Left ventricle myocardium inferior (tissue), 1 donor: Measurements from ENCODE around the gene GBP1. TPM values are rescaled to one million over a fixed set of nuclear protein-coding genes. Genes with fewer than 3 reads are reported as not detected.

Experiments used
- DNase-seq: peaks from one replicate; pipeline ENCODE4 v3.0.0-alpha.2; 2020
- H3K27ac ChIP-seq: fragments of 200-600 bp; replicated peaks from 2 replicates; pipeline ENCODE4 v1.8.0; 2021
- H3K27me3 ChIP-seq: fragments of 200-600 bp; 2 replicates; pipeline ENCODE4 v1.8.0; 2021; ENCODE audit warnings: low read depth
- H3K36me3 ChIP-seq: fragments of 200-600 bp; 2 replicates; pipeline ENCODE4 v1.8.0; 2021
- H3K4me1 ChIP-seq: fragments of 200-600 bp; 2 replicates; pipeline ENCODE4 v1.8.0; 2021
- H3K4me3 ChIP-seq: fragments of 200-600 bp; 2 replicates; pipeline ENCODE4 v1.8.0; 2021; ENCODE audit warnings: mild to moderate bottlenecking, moderate library complexity
- H3K9me3 ChIP-seq: fragments of 200-600 bp; replicated peaks from 2 replicates; pipeline ENCODE4 v1.8.0; 2021
- intact Hi-C: fragments of 100-400 bp; cut with micrococcal nuclease; formaldehyde crosslinking; loops from one replicate; pipeline ENCODE4 v1.11.0; 2022
- total RNA-seq: library from RNA; stranded (reverse); fragmentation: NEBNext Ultra II Directional; extraction: Animal tissue kit (Norgen Biotek cat#: 25700); gene quantifications from one replicate; pipeline ENCODE4 v1.2.1, GENCODE V29; 2021
- TF ChIP-seq, protein P1 (sequence below): fragments of 200-600 bp; IDR thresholded peaks from 2 replicates; pipeline ENCODE4 v1.8.0; 2021; ENCODE audit warnings: antibody characterized with exemption, mild to moderate bottlenecking, borderline replicate concordance
- donor health status: DM: no; HTN: yes; CAD: no; lungs with severe emphysema.

GBP1 gene
- total RNA-seq, 1 donor from 2014 or later: 5.7 TPM

DNA sequence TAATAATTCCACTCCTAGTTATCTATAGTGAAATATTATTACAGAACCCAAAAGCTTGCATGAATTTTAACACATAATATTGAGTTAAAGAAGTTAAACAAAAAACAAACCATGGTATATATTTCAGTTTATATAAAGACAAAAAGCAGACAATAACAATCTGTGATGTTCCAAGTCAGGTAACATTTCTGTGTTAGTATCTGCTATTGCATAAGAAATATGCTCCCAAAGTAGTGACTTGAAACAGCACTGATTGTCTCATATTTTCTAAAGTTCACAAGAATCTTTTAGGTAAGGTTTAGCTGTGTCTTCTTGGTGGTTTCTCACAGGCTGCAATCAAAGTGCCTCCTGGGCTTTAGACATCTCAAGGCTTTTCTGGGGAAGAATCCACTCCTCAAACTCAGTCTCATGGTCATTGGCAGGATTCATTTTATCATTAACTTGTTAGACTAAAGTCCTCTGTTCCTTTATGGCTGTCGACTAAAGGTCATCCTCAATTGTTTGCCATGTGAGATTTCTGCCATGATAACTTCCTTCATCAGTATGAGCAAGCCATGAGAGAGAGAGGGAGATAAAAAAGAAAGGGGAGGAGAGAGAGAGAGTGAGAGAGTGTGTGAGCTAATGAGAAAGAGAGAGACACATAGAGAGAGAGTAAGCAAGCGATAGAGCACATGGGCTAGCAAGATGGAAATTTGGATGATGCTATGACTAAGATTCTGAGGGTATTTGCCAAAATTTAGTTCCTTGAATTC, 19.9 kb downstream of the GBP1 start:
- TF ChIP-seq, protein P1, sequence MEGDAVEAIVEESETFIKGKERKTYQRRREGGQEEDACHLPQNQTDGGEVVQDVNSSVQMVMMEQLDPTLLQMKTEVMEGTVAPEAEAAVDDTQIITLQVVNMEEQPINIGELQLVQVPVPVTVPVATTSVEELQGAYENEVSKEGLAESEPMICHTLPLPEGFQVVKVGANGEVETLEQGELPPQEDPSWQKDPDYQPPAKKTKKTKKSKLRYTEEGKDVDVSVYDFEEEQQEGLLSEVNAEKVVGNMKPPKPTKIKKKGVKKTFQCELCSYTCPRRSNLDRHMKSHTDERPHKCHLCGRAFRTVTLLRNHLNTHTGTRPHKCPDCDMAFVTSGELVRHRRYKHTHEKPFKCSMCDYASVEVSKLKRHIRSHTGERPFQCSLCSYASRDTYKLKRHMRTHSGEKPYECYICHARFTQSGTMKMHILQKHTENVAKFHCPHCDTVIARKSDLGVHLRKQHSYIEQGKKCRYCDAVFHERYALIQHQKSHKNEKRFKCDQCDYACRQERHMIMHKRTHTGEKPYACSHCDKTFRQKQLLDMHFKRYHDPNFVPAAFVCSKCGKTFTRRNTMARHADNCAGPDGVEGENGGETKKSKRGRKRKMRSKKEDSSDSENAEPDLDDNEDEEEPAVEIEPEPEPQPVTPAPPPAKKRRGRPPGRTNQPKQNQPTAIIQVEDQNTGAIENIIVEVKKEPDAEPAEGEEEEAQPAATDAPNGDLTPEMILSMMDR: no peak
- peaks cover 8% of the 10 kb centered on the region for H3K9me3 ChIP-seq
- no peak overlapping the region for H3K27ac ChIP-seq
- H3K27me3 ChIP-seq: no peaks in the 10 kb centered on the region
- H3K4me3 ChIP-seq: no peak overlapping the region
- intact Hi-C loops: no loop called here
- DNase-seq: no peak
- no peaks in the 10 kb centered on the region for H3K4me1 ChIP-seq
- no peaks in the 10 kb centered on the region for H3K36me3 ChIP-seq

DNA sequence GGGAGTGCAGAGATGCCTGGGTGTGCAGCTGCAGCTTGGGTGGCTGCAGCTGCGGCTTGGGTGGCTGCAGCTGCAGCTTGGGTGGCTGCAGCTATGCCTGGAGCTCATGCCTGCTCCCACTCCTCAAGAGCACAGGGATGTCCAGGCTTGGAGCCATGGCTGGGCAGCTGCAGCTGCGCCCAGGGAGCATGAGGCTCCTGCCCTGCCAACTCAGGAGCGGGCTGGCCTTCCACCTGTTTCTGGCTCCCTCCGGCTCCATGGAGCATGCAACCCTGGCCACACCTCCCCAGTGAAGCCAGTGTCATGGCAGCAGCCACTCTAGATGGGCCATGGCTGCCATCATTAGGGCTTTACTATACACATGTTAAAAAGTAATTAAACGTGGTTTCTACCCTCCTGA, 21.1 kb downstream of the GBP1 start:
- Histone ChIP-seq H3K4me1 (no peaks in the 10 kb centered on the region), H3K4me3 (no peak overlapping the region), H3K9me3 (peaks cover 8% of the 10 kb centered on the region), H3K27ac (no peak overlapping the region), H3K36me3 (no peaks in the 10 kb centered on the region), H3K27me3 (no peaks in the 10 kb centered on the region)
- TF ChIP-seq, protein P1: no peak
- DNase-seq: no peak
- intact Hi-C loops: no loop called here

DNA sequence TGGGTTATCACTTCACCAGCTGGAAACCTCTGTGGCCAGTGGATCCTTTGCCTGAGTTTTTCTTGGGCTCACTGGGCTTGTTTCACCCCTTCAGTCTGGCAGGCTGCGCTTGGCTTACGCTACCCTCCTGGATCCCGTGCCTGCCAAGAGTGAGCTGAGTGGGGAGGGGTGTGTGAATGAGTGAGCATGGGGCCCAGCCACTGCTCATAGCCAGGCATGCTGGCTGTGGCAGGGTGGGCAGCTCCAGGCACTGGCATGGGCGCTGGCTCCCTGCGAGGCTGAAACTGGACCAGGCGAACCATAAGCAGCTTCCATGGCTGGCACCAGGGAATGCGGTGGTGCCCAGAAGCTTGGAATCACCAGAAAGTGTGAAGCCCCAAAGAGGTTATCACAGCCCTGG, 22.5 kb downstream of the GBP1 start:
- no peaks in the 10 kb centered on the region for H3K27me3 ChIP-seq
- H3K9me3 ChIP-seq: peaks cover 8% of the 10 kb centered on the region
- no peaks in the 10 kb centered on the region for H3K4me1 ChIP-seq
- no peaks in the 10 kb centered on the region for H3K36me3 ChIP-seq
- TF ChIP-seq, protein P1: no peak
- DNase-seq: no peak
- H3K27ac ChIP-seq: no peak overlapping the region
- intact Hi-C loops: no loop called here
- no peak overlapping the region for H3K4me3 ChIP-seq

DNA sequence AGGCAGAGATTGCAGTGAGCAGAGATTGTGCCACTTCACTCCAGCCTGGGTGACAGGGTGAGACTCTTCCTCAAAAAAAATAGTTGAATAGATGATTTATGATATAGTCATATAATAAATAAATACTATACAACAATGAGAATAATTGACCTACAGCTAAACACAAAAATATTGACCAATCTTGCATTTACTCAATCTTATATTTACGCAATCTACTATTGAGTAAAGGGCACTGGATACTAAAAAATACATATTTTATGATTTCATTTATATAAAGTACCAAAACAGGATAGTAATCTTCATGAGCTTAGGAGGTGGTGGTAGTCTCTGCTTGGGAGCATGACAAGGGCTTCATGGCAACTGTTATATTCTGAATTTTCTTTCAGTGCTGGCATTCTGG, 23.3 kb downstream of the GBP1 start:
- H3K27ac ChIP-seq: no peak overlapping the region
- H3K36me3 ChIP-seq: no peaks in the 10 kb centered on the region
- TF ChIP-seq, protein P1: no peak
- no peaks in the 10 kb centered on the region for H3K4me1 ChIP-seq
- peaks cover 8% of the 10 kb centered on the region for H3K9me3 ChIP-seq
- intact Hi-C loops: no loop called here
- no peak for DNase-seq
- H3K27me3 ChIP-seq: no peaks in the 10 kb centered on the region
- no peak overlapping the region for H3K4me3 ChIP-seq

DNA sequence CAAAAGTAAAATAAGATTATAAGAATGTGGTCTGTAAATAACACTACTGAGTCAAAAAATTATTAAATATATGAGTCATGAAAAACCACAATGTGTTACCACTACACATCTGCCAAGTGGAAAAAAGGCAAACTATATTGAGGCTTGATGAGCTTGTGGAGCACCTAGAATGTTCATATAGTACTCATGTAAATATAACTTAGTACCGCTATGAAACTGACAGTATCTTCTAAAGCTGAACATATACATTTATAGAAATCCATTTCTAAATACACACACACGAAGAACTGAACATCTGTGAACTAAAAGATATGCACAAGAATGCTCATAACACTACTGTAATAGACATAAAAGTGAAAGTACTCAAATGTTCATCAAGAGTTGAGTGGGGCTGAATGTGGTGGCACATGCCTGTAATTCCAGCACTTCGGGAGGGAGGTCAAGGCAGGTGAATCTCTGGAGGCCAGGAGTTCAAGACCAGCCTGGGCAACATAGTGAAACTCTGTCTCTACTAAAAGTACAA, 23.8 kb downstream of the GBP1 start:
- Histone ChIP-seq H3K4me3 (no peak overlapping the region), H3K4me1 (no peaks in the 10 kb centered on the region), H3K27me3 (no peaks in the 10 kb centered on the region), H3K9me3 (peaks cover 8% of the 10 kb centered on the region), H3K36me3 (no peaks in the 10 kb centered on the region), H3K27ac (no peak overlapping the region)
- no peak for DNase-seq
- intact Hi-C loops: no loop called here
- TF ChIP-seq, protein P1: no peak
